ENCODE results near the gene KCNC2.

KCNC2 gene

DNA sequence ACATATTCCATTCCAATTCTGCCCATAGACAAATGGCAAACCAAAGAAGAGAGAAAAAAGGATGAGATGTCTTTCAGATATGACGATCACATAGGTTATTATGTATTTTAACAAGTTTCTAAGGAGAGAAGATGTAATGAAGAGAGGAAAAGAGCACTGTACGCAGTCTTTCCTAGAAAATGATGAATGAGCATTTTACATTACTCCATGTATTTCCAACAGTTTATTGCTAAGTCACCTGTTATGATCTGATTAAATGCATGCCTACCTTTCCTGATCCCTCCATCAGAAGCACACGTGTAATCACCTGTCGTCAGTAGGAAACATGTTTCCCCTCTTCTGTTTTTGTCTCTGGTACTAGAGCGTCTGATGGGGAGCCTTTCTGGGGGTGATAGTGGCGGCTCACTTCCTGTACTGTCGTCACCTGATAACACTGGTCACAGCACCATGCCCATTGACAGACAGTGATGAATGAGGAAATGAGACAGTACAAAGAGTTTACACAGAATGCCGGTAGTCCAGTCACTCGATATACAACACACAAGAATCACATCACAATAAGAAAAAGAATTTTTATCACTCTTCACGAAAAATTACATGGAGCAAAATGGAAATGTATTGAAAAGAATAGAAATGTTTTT, 161.6 kb downstream of the KCNC2 start:
- no peak for DNase-seq

DNA sequence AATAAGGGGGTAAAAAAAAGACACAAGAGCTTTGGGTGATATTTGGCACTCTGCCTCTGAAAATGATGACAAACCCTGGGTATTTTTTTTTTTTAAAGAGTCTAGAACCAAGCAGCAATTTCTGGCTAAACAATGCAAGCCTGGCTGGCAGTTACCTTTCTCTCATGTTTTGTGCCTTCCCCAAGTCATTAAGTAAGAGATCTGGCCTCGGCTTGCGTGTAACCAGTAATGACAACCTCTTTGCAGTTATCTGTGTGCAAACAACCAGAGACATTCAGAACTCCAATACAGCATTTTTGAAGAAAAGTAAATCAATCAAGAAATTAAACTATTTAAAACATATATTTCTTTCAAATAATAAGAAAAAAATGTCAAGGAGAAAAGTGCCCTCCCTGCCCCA, 167.5 kb downstream of the KCNC2 start:
- DNase-seq: no peak

DNA sequence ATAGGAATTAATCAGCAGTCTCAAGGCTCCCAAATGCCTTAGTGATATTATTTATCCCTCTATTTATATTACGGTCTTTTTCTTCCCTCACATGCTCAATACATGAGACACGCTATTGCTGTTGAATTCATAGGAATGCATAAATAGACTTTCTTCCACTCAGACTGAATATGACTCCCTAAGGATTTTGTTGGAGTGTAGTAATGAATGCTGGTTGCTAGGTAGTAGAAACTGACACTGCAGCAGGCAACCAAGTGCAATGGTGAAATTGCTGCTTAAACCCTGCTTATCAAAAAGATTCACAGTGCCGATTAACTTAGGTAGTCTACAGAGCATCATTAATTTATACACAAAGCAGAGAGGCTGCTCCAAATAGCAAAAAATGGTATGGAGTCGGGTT, 168.2 kb downstream of the KCNC2 start:
- DNase-seq: no peak

DNA sequence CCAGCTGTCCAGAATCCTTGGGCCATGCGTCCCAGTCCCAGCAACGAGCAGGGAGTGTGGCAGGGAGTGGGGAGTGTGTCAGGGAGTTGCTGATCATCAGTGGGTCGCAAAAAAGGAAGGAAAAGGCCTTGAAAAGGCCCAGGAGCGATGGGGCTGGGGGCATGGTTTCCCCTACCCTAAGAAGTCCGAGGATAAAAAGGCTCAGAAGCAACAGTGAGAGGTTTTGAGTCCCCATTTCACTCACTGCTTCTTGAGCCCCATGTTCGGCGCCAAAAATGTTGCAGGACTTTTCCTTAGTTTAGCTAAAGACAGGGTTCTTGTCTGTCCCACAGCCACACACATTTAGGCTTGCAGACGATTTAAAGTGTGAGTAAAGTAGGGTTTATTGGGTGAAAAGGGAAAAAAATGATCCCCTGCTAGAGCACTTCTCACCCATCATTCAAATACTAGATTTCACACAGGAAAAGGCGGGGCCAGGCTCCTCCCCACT, 189.5 kb downstream of the KCNC2 start:
- DNase-seq: no peak

DNA sequence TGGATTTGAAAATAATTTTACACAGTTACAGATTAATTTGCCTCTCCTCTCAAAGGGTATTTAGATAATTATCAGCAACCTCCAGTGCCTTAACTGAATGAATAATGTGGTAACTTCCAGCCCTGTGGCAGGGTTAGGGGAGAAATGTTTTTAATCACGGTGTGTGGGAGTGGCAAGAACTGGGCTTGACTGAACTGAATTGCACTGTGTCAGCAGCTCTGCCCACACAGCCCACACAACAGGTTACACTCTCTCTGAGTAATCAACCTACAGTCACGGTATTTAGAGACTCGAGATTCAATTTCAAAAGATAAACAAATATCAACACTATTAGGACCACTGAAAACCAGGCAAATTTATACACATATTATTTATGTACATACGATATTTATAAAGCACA, 198.5 kb downstream of the KCNC2 start:
- DNase-seq: no peak

DNA sequence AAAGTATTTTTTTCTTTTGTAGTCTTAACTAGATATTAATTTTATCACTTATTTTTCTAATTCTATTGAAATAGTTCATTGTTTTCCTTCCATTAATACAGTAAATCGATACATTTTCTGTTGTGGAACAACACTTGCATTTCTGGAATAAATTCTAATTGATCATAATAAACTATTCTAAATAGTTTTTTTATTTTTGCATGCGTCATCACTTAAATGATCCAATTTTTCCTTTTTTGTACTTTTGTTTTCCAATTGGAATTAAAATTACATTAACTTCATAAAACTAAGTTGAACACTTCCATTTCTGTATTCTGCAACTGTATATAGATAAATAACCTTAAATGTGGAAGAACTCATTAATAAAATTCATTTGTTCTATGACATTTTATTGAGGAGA, 202.5 kb downstream of the KCNC2 start:
- no peak for DNase-seq

DNA sequence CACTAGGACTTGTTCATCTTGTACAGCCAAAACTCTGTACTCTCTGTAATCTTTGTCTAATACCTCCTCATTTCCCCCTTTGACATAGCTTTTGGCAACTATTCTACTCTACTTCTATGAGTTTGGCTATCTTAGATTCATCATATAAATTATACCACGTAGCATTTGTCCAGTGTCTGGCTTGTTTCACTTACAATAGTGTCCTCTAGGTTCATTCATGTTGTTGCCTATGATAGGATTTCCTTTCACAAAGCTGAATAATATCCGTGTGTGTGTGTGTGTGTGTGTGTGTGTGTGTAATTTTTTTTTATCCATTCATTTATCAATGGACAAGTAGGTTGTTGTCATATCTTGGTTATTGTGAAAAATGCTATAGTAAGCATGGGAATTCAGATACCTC, 209.5 kb downstream of the KCNC2 start:
- no peak for DNase-seq

DNA sequence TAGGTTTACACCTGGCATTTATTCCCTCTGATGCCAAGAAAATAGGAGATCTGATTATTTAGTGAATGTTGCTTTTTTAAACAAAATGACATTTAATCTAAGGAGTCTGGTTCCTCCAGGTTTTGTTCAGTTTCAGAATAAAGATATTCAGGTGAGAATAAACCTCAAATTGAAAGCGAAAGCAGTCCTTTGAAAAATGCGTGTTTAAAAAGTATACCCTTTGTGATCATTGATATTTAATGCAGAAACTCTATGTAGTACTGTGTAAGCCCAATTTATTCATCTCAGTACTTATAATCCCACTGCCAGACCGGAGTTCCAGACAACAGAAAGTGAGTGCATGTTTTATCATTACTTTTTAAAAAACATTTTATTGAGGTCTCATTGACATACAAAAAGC, 210.2 kb downstream of the KCNC2 start:
- no peak for DNase-seq
